Sigmoid colon (tissue), 4 donors: ENCODE data around the gene ADAMTS7.

Source experiments
- POLR2AphosphoS5 ChIP-seq, 4 donors: sonication (generic); formaldehyde crosslinking; IDR thresholded peaks; one replicate each; pipeline ENCODE4 v1.6.1; 2017; ENCODE audit warnings: antibody characterized with exemption in 4 of 4
- TF ChIP-seq, protein P1 (sequence below), 4 experiments: fragments of 450-650 bp in 3 of 4; fragments of 200-600 bp in 1 of 4; IDR thresholded peaks; one replicate each; pipeline ENCODE4 v1.5.1; 2016 to 2019; ENCODE audit warnings: antibody characterized with exemption in 4 of 4, mild to moderate bottlenecking in 3 of 4, moderate library complexity in 2 of 4

- no peak for TF ChIP-seq POLR2AphosphoS5 (IDR thresholded peaks at IDR 0.05)
- TF ChIP-seq, protein P1, sequence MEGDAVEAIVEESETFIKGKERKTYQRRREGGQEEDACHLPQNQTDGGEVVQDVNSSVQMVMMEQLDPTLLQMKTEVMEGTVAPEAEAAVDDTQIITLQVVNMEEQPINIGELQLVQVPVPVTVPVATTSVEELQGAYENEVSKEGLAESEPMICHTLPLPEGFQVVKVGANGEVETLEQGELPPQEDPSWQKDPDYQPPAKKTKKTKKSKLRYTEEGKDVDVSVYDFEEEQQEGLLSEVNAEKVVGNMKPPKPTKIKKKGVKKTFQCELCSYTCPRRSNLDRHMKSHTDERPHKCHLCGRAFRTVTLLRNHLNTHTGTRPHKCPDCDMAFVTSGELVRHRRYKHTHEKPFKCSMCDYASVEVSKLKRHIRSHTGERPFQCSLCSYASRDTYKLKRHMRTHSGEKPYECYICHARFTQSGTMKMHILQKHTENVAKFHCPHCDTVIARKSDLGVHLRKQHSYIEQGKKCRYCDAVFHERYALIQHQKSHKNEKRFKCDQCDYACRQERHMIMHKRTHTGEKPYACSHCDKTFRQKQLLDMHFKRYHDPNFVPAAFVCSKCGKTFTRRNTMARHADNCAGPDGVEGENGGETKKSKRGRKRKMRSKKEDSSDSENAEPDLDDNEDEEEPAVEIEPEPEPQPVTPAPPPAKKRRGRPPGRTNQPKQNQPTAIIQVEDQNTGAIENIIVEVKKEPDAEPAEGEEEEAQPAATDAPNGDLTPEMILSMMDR (IDR thresholded peaks at IDR 0.05) = no peak
These were observed 53.7 kb downstream of the ADAMTS7 start for GRCh38 chr15:78757636-78757905.
